Measurements from ENCODE around the gene PLCG2.

PLCG2 gene

DNA sequence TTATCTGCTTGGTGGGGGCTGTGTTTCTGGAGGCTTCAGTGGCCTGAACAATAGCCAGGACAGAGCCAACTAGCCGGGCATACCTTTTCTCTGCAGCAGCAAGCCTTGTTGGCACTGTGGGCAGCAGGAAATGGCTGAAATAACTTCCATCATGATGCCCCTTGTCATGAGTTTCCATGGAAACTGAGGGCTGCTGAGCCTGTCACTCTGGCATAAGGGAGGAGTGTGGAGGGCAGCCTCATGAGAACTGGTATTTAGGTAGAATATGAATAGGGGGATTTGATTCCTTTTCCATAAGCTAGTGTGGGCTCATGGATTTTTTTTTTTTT lies 39.4 kb downstream of the PLCG2 start:
- H3K9ac ChIP-seq (ENCODE audit: low read depth, low read length, poor library complexity), result no peak overlapping the region
- H2BK12ac ChIP-seq (ENCODE audit: low read length), result no peak overlapping the region
- no peak overlapping the region for H3K27ac ChIP-seq (replicated peaks; ENCODE audit: low read length)
- H3K4me1 ChIP-seq (ENCODE audit: control insufficient read depth in 2 of 2, insufficient read depth in 1 of 2, low read depth in 1 of 2, low read length in 2 of 2), result peaks cover 2 to 7% of the 10 kb centered on the region in 2 donors
- peak overlapping the region; percentile 36 for H3K18ac ChIP-seq (ENCODE audit: low read length)
- no peak overlapping the region for H2BK5ac ChIP-seq (ENCODE audit: low read length)
- H3K14ac ChIP-seq (ENCODE audit: low read length), result no peak overlapping the region
- H3K23ac ChIP-seq (ENCODE audit: low read depth, low read length, poor library complexity), result no peak overlapping the region
- H2BK120ac ChIP-seq (ENCODE audit: low read depth, low read length), result no peak overlapping the region
- H4K8ac ChIP-seq (ENCODE audit: low read depth, low read length), result no peak overlapping the region
- H2AFZ ChIP-seq (ENCODE audit: low read length), result no peak overlapping the region
- H3K36me3 ChIP-seq (replicated peaks in 1 of 2; ENCODE audit: control insufficient read depth in 2 of 2, insufficient read depth in 2 of 2, low read length in 2 of 2), result peaks cover 0 to 2% of the 10 kb centered on the region in 2 donors
- WGBS, 2 donors (ENCODE audit: extremely low coverage in 2 of 2, insufficient read length in 2 of 2, insufficient replicate concordance in 1 of 2), result no CpG with 5 or more reads among the region's 1 CpG
- no peak for DNase-seq (ENCODE audit: low spot score)
- H3K4me2 ChIP-seq (ENCODE audit: insufficient read depth, low read length, poor library complexity, severe bottlenecking), result no peak overlapping the region
- H3K27me3 ChIP-seq (ENCODE audit: control insufficient read depth in 3 of 3, insufficient read depth in 3 of 3, low read depth in 1 of 3, low read length in 3 of 3), result no peaks in the 10 kb centered on the region
- no peak overlapping the region for H2AK5ac ChIP-seq (ENCODE audit: low read depth, low read length)
- H3K79me1 ChIP-seq (ENCODE audit: low read depth, low read length), result no peaks in the 10 kb centered on the region
- H2BK15ac ChIP-seq (ENCODE audit: low read length), result no peak overlapping the region
- H3K4me3 ChIP-seq (ENCODE audit: low read length in 2 of 2), result no peak overlapping the region
- no peak overlapping the region for H4K91ac ChIP-seq (ENCODE audit: low read depth, low read length, poor library complexity)
- H3K9me3 ChIP-seq (replicated peaks in 1 of 2; ENCODE audit: control insufficient read depth in 2 of 2, insufficient read depth in 1 of 2, low read depth in 1 of 2, low read length in 2 of 2), result no peaks in the 10 kb centered on the region
- no peak overlapping the region for H3K4ac ChIP-seq (ENCODE audit: low read length)

- WGBS, 2 donors (ENCODE audit: extremely low coverage in 2 of 2, insufficient read length in 2 of 2, insufficient replicate concordance in 1 of 2), result no CpG with 5 or more reads among the region's 4 CpGs
- H4K8ac ChIP-seq (ENCODE audit: low read depth, low read length), result no peak overlapping the region
- no peak overlapping the region for H2BK120ac ChIP-seq (ENCODE audit: low read depth, low read length)
- DNase-seq (ENCODE audit: low spot score), result no peak
- no peak overlapping the region for H2BK5ac ChIP-seq (ENCODE audit: low read length)
- no peak overlapping the region for H2BK12ac ChIP-seq (ENCODE audit: low read length)
- H3K4me1 ChIP-seq (ENCODE audit: control insufficient read depth in 2 of 2, insufficient read depth in 1 of 2, low read depth in 1 of 2, low read length in 2 of 2), result peaks cover 2 to 7% of the 10 kb centered on the region in 2 donors
- H3K9ac ChIP-seq (ENCODE audit: low read depth, low read length, poor library complexity), result no peak overlapping the region
- no peak overlapping the region for H2AK5ac ChIP-seq (ENCODE audit: low read depth, low read length)
- no peaks in the 10 kb centered on the region for H3K27me3 ChIP-seq (ENCODE audit: control insufficient read depth in 3 of 3, insufficient read depth in 3 of 3, low read depth in 1 of 3, low read length in 3 of 3)
- H3K23ac ChIP-seq (ENCODE audit: low read depth, low read length, poor library complexity), result no peak overlapping the region
- no peaks in the 10 kb centered on the region for H3K79me1 ChIP-seq (ENCODE audit: low read depth, low read length)
- H3K4ac ChIP-seq (ENCODE audit: low read length), result no peak overlapping the region
- no peak overlapping the region for H3K18ac ChIP-seq (ENCODE audit: low read length)
- H2BK15ac ChIP-seq (ENCODE audit: low read length), result no peak overlapping the region
- H3K4me2 ChIP-seq (ENCODE audit: insufficient read depth, low read length, poor library complexity, severe bottlenecking), result no peak overlapping the region
- no peak overlapping the region for H4K91ac ChIP-seq (ENCODE audit: low read depth, low read length, poor library complexity)
- H3K36me3 ChIP-seq (replicated peaks in 1 of 2; ENCODE audit: control insufficient read depth in 2 of 2, insufficient read depth in 2 of 2, low read length in 2 of 2), result peaks cover 0 to 2% of the 10 kb centered on the region in 2 donors
- no peak overlapping the region for H3K14ac ChIP-seq (ENCODE audit: low read length)
- no peak overlapping the region for H2AFZ ChIP-seq (ENCODE audit: low read length)
- H3K9me3 ChIP-seq (replicated peaks in 1 of 2; ENCODE audit: control insufficient read depth in 2 of 2, insufficient read depth in 1 of 2, low read depth in 1 of 2, low read length in 2 of 2), result no peaks in the 10 kb centered on the region
- H3K4me3 ChIP-seq (ENCODE audit: low read length in 2 of 2), result no peak overlapping the region
- no peak overlapping the region for H3K27ac ChIP-seq (replicated peaks; ENCODE audit: low read length)
Measured at GRCh38 chr16:81818905-81819304, 39.8 kb downstream of the PLCG2 start.

DNA sequence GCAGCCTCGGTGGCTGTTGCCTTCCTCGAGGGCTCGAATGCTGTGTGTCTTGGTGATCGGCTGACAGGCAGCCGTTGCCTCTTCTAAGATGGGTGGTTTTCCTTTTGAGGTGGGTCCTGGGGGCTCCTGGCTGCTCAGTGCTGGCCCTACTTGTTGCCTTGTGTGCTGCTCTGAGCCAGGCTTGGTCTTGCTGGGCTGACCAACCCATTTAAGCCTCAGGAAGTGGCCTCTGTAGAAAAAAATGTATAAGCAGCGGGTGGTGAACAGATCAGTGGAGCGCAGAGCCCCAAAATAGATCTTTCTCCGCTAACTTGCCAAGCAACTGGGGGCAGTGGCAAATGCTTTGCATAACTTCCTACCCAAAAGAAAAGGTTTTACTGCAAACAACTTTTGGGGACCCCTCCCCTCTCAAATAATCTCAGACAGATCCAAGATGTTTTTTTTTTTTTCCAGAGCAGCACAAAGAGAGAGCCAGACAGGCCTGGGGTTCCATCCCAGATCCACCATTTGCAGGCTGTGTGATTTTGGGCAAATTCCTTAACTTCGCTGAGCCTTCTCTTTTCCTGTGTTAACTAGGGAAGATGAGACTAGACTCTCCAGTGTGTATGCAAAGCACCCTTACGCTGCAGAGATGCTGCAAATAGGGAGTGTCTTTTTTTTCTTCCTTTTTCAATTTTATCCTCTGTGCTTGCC lies 42.5 kb downstream of the PLCG2 start:
- H3K4me3 ChIP-seq (ENCODE audit: low read length in 2 of 2), result no peak overlapping the region
- no peak overlapping the region for H4K91ac ChIP-seq (ENCODE audit: low read depth, low read length, poor library complexity)
- no peak overlapping the region for H3K27ac ChIP-seq (replicated peaks; ENCODE audit: low read length)
- H2BK15ac ChIP-seq (ENCODE audit: low read length), result no peak overlapping the region
- H2BK5ac ChIP-seq (ENCODE audit: low read length), result no peak overlapping the region
- no peak for DNase-seq (ENCODE audit: low spot score)
- no peak overlapping the region for H2BK12ac ChIP-seq (ENCODE audit: low read length)
- peaks cover 0 to 2% of the 10 kb centered on the region in 2 donors for H3K36me3 ChIP-seq (replicated peaks in 1 of 2; ENCODE audit: control insufficient read depth in 2 of 2, insufficient read depth in 2 of 2, low read length in 2 of 2)
- no peak overlapping the region for H2BK120ac ChIP-seq (ENCODE audit: low read depth, low read length)
- no CpG with 5 or more reads among the region's 10 CpGs for WGBS, 2 donors (ENCODE audit: extremely low coverage in 2 of 2, insufficient read length in 2 of 2, insufficient replicate concordance in 1 of 2)
- H3K9ac ChIP-seq (ENCODE audit: low read depth, low read length, poor library complexity), result no peak overlapping the region
- no peaks in the 10 kb centered on the region for H3K27me3 ChIP-seq (ENCODE audit: control insufficient read depth in 3 of 3, insufficient read depth in 3 of 3, low read depth in 1 of 3, low read length in 3 of 3)
- H3K79me1 ChIP-seq (ENCODE audit: low read depth, low read length), result no peaks in the 10 kb centered on the region
- no peak overlapping the region for H3K4ac ChIP-seq (ENCODE audit: low read length)
- no peak overlapping the region for H3K23ac ChIP-seq (ENCODE audit: low read depth, low read length, poor library complexity)
- no peak overlapping the region for H3K4me2 ChIP-seq (ENCODE audit: insufficient read depth, low read length, poor library complexity, severe bottlenecking)
- H3K18ac ChIP-seq (ENCODE audit: low read length), result peak overlapping the region; percentile 7
- H3K4me1 ChIP-seq (ENCODE audit: control insufficient read depth in 2 of 2, insufficient read depth in 1 of 2, low read depth in 1 of 2, low read length in 2 of 2), result peaks cover 2 to 5% of the 10 kb centered on the region in 2 donors
- H4K8ac ChIP-seq (ENCODE audit: low read depth, low read length), result no peak overlapping the region
- H3K14ac ChIP-seq (ENCODE audit: low read length), result no peak overlapping the region
- H3K9me3 ChIP-seq (replicated peaks in 1 of 2; ENCODE audit: control insufficient read depth in 2 of 2, insufficient read depth in 1 of 2, low read depth in 1 of 2, low read length in 2 of 2), result no peaks in the 10 kb centered on the region
- H2AK5ac ChIP-seq (ENCODE audit: low read depth, low read length), result no peak overlapping the region
- no peak overlapping the region for H2AFZ ChIP-seq (ENCODE audit: low read length)

GRCh38 chr16:81823111-81823510 lies 44.0 kb downstream of the PLCG2 start:
- H3K9me3 ChIP-seq (replicated peaks in 1 of 2; ENCODE audit: control insufficient read depth in 2 of 2, insufficient read depth in 1 of 2, low read depth in 1 of 2, low read length in 2 of 2), result no peaks in the 10 kb centered on the region
- no peak overlapping the region for H3K9ac ChIP-seq (ENCODE audit: low read depth, low read length, poor library complexity)
- H3K4me3 ChIP-seq (ENCODE audit: low read length in 2 of 2), result no peak overlapping the region
- WGBS, 2 donors (ENCODE audit: extremely low coverage in 2 of 2, insufficient read length in 2 of 2, insufficient replicate concordance in 1 of 2), result no CpG with 5 or more reads among the region's 8 CpGs
- H2BK5ac ChIP-seq (ENCODE audit: low read length), result no peak overlapping the region
- peak overlapping the region; percentile 12 for H3K18ac ChIP-seq (ENCODE audit: low read length)
- DNase-seq (ENCODE audit: low spot score), result no peak
- H3K23ac ChIP-seq (ENCODE audit: low read depth, low read length, poor library complexity), result no peak overlapping the region
- H3K79me1 ChIP-seq (ENCODE audit: low read depth, low read length), result no peaks in the 10 kb centered on the region
- H3K4ac ChIP-seq (ENCODE audit: low read length), result no peak overlapping the region
- no peak overlapping the region for H3K27ac ChIP-seq (replicated peaks; ENCODE audit: low read length)
- H3K14ac ChIP-seq (ENCODE audit: low read length), result no peak overlapping the region
- H3K27me3 ChIP-seq (ENCODE audit: control insufficient read depth in 3 of 3, insufficient read depth in 3 of 3, low read depth in 1 of 3, low read length in 3 of 3), result no peaks in the 10 kb centered on the region
- peak overlapping the region; percentile 65 for H2BK120ac ChIP-seq (ENCODE audit: low read depth, low read length)
- H2AFZ ChIP-seq (ENCODE audit: low read length), result peak overlapping the region; percentile 78
- no peak overlapping the region for H2BK12ac ChIP-seq (ENCODE audit: low read length)
- H2AK5ac ChIP-seq (ENCODE audit: low read depth, low read length), result no peak overlapping the region
- peaks cover 2 to 5% of the 10 kb centered on the region in 2 donors for H3K4me1 ChIP-seq (ENCODE audit: control insufficient read depth in 2 of 2, insufficient read depth in 1 of 2, low read depth in 1 of 2, low read length in 2 of 2)
- H2BK15ac ChIP-seq (ENCODE audit: low read length), result no peak overlapping the region
- H3K36me3 ChIP-seq (replicated peaks in 1 of 2; ENCODE audit: control insufficient read depth in 2 of 2, insufficient read depth in 2 of 2, low read length in 2 of 2), result no peaks in the 10 kb centered on the region
- no peak overlapping the region for H4K8ac ChIP-seq (ENCODE audit: low read depth, low read length)
- no peak overlapping the region for H4K91ac ChIP-seq (ENCODE audit: low read depth, low read length, poor library complexity)
- H3K4me2 ChIP-seq (ENCODE audit: insufficient read depth, low read length, poor library complexity, severe bottlenecking), result no peak overlapping the region

Data from neuronal stem cell (in vitro differentiated cells).